GM08714 (cell line): ENCODE data around the gene HMX3.

ENCODE experiments used
- H3K4me3 ChIP-seq: fragments of 200-500 bp; sonication (Bioruptor generic); 2 replicates; pipeline ENCODE4 v1.5.1; 2014; ENCODE audit warnings: mild to moderate bottlenecking, low read length, inconsistent platforms
- ZNF274 ChIP-seq: IDR thresholded peaks from 2 replicates; pipeline ENCODE4 v1.6.1; 2012; ENCODE audit warnings: mild to moderate bottlenecking, low read depth, low read length

HMX3 gene

GRCh38 chr10:123140164-123140982 lies 4.6 kb downstream of the HMX3 start:
- H3K4me3 ChIP-seq = no peak overlapping the region
- TF ChIP-seq ZNF274 = no peak

GRCh38 chr10:123140983-123141390 lies 5.2 kb downstream of the HMX3 start:
- H3K4me3 ChIP-seq = no peak overlapping the region
- TF ChIP-seq ZNF274 = no peak

DNA sequence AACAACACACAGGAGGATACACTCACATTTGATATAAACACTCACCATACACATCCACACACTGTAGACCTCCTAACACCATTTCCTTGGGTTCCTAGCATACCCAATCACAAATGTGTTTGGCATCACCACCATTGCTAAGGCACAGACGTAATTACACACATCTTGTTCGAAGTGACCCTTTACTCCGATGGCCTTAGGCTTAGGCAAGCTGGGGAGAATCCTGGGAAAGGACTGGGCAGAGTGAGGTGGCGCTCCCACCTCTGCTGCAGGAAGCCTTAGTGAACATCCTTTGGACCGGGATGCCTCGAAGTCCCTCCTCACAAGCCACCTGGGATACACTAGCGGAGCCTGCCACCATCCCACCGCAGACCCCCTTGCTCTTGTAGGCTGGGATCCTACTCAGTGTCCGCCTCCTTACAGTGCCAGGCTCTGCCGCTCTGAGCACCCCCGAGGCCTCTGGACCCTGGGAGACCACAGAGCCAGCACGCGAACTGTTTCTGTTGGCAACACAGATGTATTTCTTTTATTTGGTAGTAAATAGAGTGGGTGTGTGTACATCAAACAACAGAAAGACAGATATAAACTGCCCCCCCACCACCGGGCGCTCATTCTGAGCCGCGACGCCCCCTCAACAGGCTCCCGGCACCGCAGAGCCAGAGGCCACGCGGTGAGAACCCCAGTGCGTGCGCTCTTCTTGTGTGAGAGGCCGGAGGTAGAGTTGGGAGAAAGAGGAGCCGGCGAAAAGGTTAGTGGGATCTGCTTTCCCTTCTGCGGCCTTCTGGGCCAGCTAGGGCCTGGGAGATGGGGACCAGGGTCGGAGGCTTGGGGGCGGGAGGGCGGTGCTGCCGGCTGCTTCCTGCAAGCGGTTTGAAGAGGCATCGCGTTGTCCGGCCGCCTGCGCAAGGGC lies 6.3 kb downstream of the HMX3 start:
- TF ChIP-seq ZNF274 = no peak
- no peak overlapping the region for H3K4me3 ChIP-seq

GRCh38 chr10:123142701-123143161 lies 7.0 kb downstream of the HMX3 start:
- no peak overlapping the region for H3K4me3 ChIP-seq
- TF ChIP-seq ZNF274 = no peak

- no peak overlapping the region for H3K4me3 ChIP-seq
- no peak for TF ChIP-seq ZNF274
These were observed 7.5 kb downstream of the HMX3 start for GRCh38 chr10:123143162-123143824.

- no peak for TF ChIP-seq ZNF274
- H3K4me3 ChIP-seq = no peak overlapping the region
These were observed 8.0 kb downstream of the HMX3 start for GRCh38 chr10:123143825-123144168.

GRCh38 chr10:123144697-123145541 lies 9.1 kb downstream of the HMX3 start:
- no peak for TF ChIP-seq ZNF274
- H3K4me3 ChIP-seq = no peak overlapping the region

DNA sequence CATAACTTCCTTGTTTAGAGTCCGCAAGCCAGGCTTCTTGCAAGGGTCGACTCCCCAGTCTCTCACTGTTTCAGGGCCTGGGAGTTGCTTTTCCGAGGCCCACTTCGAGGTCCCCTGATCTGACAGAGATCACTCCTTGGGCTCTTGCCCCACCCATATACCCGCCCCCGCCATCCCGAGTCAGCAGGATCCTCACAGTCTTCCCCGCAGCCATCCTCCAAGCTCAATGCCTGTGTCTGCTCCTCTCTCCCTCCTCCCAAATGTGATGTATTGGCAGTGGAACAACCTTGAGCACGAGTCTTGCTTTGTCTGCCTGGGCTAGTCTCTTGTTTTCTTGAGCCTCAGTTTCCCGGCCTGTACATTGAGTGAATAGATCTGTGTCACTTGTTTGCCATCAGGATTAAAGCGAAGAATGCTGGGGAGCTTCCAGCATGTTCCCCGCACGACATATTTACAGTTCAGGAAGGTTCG lies 9.8 kb downstream of the HMX3 start:
- H3K4me3 ChIP-seq = no peak overlapping the region
- no peak for TF ChIP-seq ZNF274

DNA sequence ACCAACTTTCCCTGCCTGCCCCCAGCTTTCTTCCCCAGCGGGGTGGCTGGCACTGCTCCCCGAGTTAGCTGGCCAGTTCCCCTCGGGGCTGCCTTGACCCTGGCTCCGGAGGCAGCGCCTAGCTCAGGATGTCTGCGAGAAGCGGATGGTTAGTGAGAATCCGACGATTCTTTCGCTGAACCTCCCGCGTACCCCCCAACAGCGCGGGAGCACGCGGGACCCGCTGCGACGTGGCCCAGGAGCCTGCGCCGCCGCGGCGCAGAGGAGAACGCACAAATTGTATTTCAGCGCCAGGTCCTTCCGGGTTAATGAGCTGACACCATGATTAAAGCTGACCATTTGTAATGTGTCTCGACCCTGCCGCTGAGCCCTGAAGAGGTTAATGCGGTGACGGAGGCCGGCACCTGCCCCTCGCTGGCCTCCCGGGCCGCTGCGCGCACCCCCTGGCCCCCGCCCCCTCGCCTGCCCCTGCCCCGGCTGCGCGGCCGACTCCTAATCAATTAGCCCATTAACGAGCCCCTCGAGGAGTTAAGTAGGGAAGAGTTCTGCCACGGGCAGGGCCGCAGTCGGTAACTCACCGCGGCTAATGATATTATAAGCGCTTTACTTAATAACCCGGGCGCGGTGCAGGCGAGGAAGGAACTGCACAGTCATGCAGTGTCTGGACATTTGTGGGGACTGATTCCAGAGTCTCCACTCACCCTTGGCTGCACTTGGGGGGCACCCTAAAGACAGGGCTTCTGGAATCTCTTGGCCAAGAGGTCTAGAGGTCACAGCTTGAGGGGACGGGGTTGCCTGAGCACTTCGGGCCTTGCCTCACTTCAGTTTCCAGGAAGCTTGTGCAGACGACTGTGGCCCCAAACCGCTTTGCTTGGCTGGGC lies 10.5 kb downstream of the HMX3 start:
- TF ChIP-seq ZNF274 = no peak
- no peak overlapping the region for H3K4me3 ChIP-seq

- no peak overlapping the region for H3K4me3 ChIP-seq
- TF ChIP-seq ZNF274 = no peak
These were observed 11.3 kb downstream of the HMX3 start for GRCh38 chr10:123146894-123147634.

- TF ChIP-seq ZNF274 = no peak
- peak within 1 kb of the TSS; percentile 9; the same call in 1 of the 2 replicates for H3K4me3 ChIP-seq
These were observed 12.1 kb downstream of the HMX3 start, which contains the start of gene HMX2 for GRCh38 chr10:123147635-123148413. Gene HMX2, plus strand, starts transcription at chr10:123148136. Its CDS starts 243 bp downstream, at chr10:123148379.
